OCI-LY7 (cell line): ENCODE measurements around the gene CD177. TPM values are rescaled to one million over a fixed set of nuclear protein-coding genes. Genes with fewer than 3 reads are reported as not detected.

Experiments used
- BruUV-seq: library from RNA; stranded (reverse); fragments of 400-500 nt; replicated peaks from 2 replicates; lab custom pipeline; 2021; lab: Mats Ljungman, UMichigan
- CTCF ChIA-PET: fragments of 300-600 bp; sonication (Branson Sonifier 250); formaldehyde crosslinking; loops from one replicate; lab custom pipeline; 2022; ENCODE audit warnings: antibody characterized with exemption; ENCODE audit not compliant: unreplicated experiment; lab: Charles Lee
- POLR2A ChIA-PET: fragments of 300-600 bp; sonication (Branson Sonifier 250); formaldehyde crosslinking; loops from one replicate; lab custom pipeline; 2022; ENCODE audit warnings: antibody characterized with exemption; lab: Charles Lee
- DNase-seq: peaks from one replicate; pipeline ENCODE4 v3.0.0-alpha.2; 2015; ENCODE audit warnings: low spot score
- H2AFZ ChIP-seq: fragments of 200-600 bp; sonication (generic), shearing (Covaris generic); 2 replicates; pipeline ENCODE4 v1.6.1; 2014; ENCODE audit warnings: mild to moderate bottlenecking, antibody characterized with exemption, low read length, moderate library complexity
- H3K27ac ChIP-seq: fragments of 200-600 bp; sonication (generic); 2 replicates; pipeline ENCODE4 v1.5.1; 2014; ENCODE audit warnings: mixed run types, low read depth, mild to moderate bottlenecking, moderate library complexity, low read length, inconsistent platforms; ENCODE audit not compliant: poor library complexity, severe bottlenecking
- H3K36me3 ChIP-seq: fragments of 200-600 bp; sonication (generic); 2 replicates; pipeline ENCODE4 v1.6.1; 2014; ENCODE audit warnings: mild to moderate bottlenecking, antibody characterized with exemption, low read length, moderate library complexity, mixed read lengths; ENCODE audit not compliant: insufficient read depth
- H3K4me1 ChIP-seq: fragments of 200-600 bp; sonication (generic); 2 replicates; pipeline ENCODE4 v1.5.1; 2014; ENCODE audit warnings: mild to moderate bottlenecking, low read length; ENCODE audit not compliant: insufficient read depth, poor library complexity, severe bottlenecking
- H3K4me2 ChIP-seq: fragments of 200-600 bp; sonication (generic); 2 replicates; pipeline ENCODE4 v1.6.1; 2014; ENCODE audit warnings: mild to moderate bottlenecking, low read length
- H3K4me3 ChIP-seq: fragments of 200-600 bp; sonication (generic); 2 replicates; pipeline ENCODE4 v1.5.1; 2014; ENCODE audit warnings: mild to moderate bottlenecking, low read depth, low read length; ENCODE audit not compliant: poor library complexity, severe bottlenecking
- H3K79me2 ChIP-seq: fragments of 200-600 bp; sonication (generic); 2 replicates; pipeline ENCODE4 v1.6.1; 2016; ENCODE audit warnings: low read depth, mild to moderate bottlenecking, low read length, moderate library complexity, mixed read lengths; ENCODE audit not compliant: insufficient read depth
- H3K9me2 ChIP-seq: fragments of 200-600 bp; sonication (generic); 2 replicates; pipeline ENCODE4 v1.6.1; 2016; ENCODE audit warnings: mild to moderate bottlenecking, low read length, mixed read lengths; ENCODE audit not compliant: insufficient read depth
- H3K9me3 ChIP-seq: fragments of 200-600 bp; sonication (generic); 2 replicates; pipeline ENCODE4 v1.6.1; 2014; ENCODE audit warnings: mild to moderate bottlenecking, mixed run types, low read length, mixed read lengths
- H4K20me1 ChIP-seq: fragments of 200-600 bp; sonication (generic); 2 replicates; pipeline ENCODE4 v1.6.1; 2014; ENCODE audit warnings: mild to moderate bottlenecking, antibody characterized with exemption, low read length, moderate library complexity, mixed read lengths; ENCODE audit not compliant: insufficient read depth
- EZH2phosphoT487 ChIP-seq: fragments of 200-600 bp; sonication (generic); IDR thresholded peaks from 2 replicates; pipeline ENCODE4 v1.6.1; 2018; ENCODE audit warnings: low read depth, borderline replicate concordance, mild to moderate bottlenecking, mixed run types, antibody characterized with exemption, low read length, moderate library complexity, mixed read lengths
- intact Hi-C: fragments of 100-400 bp; cut with micrococcal nuclease; formaldehyde crosslinking; loops from one replicate; pipeline ENCODE4 v1.10.0; 2022; ENCODE audit not compliant: unreplicated experiment
- total RNA-seq, 2 experiments: library from RNA; depleted of rRNA in 1 of 2; stranded (reverse); fragments of >200 nt in 1 of 2; shearing (Covaris generic) in 1 of 2; gene quantifications; 2 replicates each; pipeline ENCODE4 v1.2.3, GENCODE V29; 2014 to 2022
- TF ChIP-seq, protein P1 (sequence below): fragments of 200-600 bp; sonication (generic); conservative IDR thresholded peaks from 2 replicates; pipeline ENCODE4 v1.5.1; 2014; ENCODE audit warnings: mild to moderate bottlenecking, antibody characterized with exemption, low read length, moderate library complexity, mixed read lengths

CD177 gene
- total RNA-seq, 2 experiments from 2014 or later: not detected

DNA sequence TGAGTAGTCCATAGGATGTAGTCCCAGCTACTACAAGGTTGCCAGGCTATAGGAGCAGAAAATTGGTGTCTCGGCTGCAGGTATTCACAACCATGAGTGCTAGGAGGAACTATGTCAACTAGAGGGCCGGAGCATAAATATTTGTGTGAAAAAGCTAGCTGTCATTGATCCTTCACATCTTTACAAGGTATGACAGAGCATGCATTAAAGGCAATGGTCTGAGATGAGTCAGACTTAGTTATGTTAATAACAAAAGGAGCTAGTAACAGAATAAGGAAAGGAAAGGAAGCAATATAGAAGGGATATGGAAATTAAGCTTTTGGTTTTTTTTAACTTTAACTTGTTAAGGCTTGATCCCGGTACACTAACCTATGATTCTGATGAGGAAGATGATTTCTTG is 43.3 kb upstream of the CD177 start:
- no peak for DNase-seq
- no TSS peak for BruUV-seq
- Histone ChIP-seq H3K9me2 (no peaks in the 10 kb centered on the region), H3K4me1 (no peaks in the 10 kb centered on the region), H3K27ac (no peak overlapping the region), H4K20me1 (no peaks in the 10 kb centered on the region), H3K4me2 (no peak overlapping the region), H3K79me2 (no peaks in the 10 kb centered on the region), H3K36me3 (no peaks in the 10 kb centered on the region), H3K9me3 (no peaks in the 10 kb centered on the region), H2AFZ (no peak overlapping the region), H3K4me3 (no peak overlapping the region)
- ChIA-PET CTCF (no interaction called here), POLR2A (no interaction called here)
- no peak for TF ChIP-seq EZH2phosphoT487
- TF ChIP-seq, protein P1, sequence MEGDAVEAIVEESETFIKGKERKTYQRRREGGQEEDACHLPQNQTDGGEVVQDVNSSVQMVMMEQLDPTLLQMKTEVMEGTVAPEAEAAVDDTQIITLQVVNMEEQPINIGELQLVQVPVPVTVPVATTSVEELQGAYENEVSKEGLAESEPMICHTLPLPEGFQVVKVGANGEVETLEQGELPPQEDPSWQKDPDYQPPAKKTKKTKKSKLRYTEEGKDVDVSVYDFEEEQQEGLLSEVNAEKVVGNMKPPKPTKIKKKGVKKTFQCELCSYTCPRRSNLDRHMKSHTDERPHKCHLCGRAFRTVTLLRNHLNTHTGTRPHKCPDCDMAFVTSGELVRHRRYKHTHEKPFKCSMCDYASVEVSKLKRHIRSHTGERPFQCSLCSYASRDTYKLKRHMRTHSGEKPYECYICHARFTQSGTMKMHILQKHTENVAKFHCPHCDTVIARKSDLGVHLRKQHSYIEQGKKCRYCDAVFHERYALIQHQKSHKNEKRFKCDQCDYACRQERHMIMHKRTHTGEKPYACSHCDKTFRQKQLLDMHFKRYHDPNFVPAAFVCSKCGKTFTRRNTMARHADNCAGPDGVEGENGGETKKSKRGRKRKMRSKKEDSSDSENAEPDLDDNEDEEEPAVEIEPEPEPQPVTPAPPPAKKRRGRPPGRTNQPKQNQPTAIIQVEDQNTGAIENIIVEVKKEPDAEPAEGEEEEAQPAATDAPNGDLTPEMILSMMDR: no peak
- intact Hi-C loops: no loop called here

DNA sequence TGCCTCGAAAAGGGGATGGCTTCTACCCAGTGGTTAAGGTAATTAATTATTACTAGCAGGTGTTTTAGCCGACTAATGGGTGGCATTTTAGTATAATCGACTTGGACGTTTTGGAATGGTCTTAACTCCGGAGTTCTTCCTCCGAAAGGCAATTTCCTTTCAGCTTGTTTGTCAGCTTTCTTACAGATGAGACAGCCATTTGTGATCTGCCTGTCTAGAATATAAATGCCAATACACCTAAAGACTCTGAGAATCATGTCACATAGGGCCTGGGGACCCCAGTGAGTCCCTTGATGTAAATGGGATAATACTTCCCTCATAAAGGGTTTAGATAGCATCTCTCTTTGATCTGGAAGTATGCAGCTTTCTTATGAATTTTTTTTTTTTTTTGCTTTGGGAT is 42.2 kb upstream of the CD177 start:
- no peak for TF ChIP-seq EZH2phosphoT487
- TF ChIP-seq, protein P1: no peak
- ChIA-PET POLR2A (interaction anchor here (0.6 kb wide), 1 partner anchor 346 kb away, joined by 3 read pairs; no protein-coding TSS in a partner anchor), CTCF (no interaction called here)
- no TSS peak for BruUV-seq
- no peaks in the 10 kb centered on the region for H3K9me3 ChIP-seq
- no peak overlapping the region for H3K4me3 ChIP-seq
- no peaks in the 10 kb centered on the region for H3K4me1 ChIP-seq
- intact Hi-C loops: no loop called here
- no peaks in the 10 kb centered on the region for H4K20me1 ChIP-seq
- no peak overlapping the region for H2AFZ ChIP-seq
- no peak overlapping the region for H3K27ac ChIP-seq
- no peaks in the 10 kb centered on the region for H3K79me2 ChIP-seq
- H3K9me2 ChIP-seq: no peaks in the 10 kb centered on the region
- DNase-seq: no peak
- no peak overlapping the region for H3K4me2 ChIP-seq
- no peaks in the 10 kb centered on the region for H3K36me3 ChIP-seq

DNA sequence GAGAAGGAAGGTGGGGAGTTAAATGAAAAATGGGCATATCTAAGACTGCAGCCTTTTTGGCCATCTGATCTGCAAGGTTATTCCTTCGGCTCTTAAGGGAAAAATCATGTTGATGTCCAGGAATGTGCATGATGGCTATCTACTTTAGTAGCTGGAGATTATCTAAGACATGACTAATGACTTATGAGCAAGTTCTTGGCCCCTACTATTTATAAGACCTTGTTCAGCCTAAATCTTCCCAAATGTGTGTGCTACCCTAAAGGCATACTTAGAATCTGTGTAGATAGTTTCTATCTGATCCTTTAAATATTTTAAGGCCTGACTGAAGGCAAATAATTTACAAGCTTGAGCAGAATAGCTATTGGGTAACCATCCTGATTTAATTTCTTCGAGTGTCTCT is 41.8 kb upstream of the CD177 start:
- Histone ChIP-seq H3K79me2 (no peaks in the 10 kb centered on the region), H3K4me1 (no peaks in the 10 kb centered on the region), H3K4me2 (no peak overlapping the region), H3K27ac (no peak overlapping the region), H3K4me3 (no peak overlapping the region), H4K20me1 (no peaks in the 10 kb centered on the region), H3K9me2 (no peaks in the 10 kb centered on the region), H3K9me3 (no peaks in the 10 kb centered on the region), H2AFZ (no peak overlapping the region), H3K36me3 (no peaks in the 10 kb centered on the region)
- POLR2A ChIA-PET: interaction anchor here (0.6 kb wide), 1 partner anchor 345 kb away, joined by 3 read pairs; no protein-coding TSS in a partner anchor
- TF ChIP-seq, protein P1: no peak
- no peak for TF ChIP-seq EZH2phosphoT487
- no peak for DNase-seq
- no TSS peak for BruUV-seq
- CTCF ChIA-PET: no interaction called here
- intact Hi-C loops: no loop called here
